NT2/D1 (cell line): ENCODE measurements around the gene SH3RF2.

Source experiments
- SUZ12 ChIP-seq: IDR thresholded peaks from 2 replicates; pipeline ENCODE4 v1.6.1; 2011; ENCODE audit not compliant: insufficient read length, insufficient read depth; ENCODE audit errors: extremely low read depth
- ZNF274 ChIP-seq: IDR thresholded peaks from 2 replicates; pipeline ENCODE4 v1.6.1; 2011; ENCODE audit warnings: mild to moderate bottlenecking, low read depth, low read length

DNA sequence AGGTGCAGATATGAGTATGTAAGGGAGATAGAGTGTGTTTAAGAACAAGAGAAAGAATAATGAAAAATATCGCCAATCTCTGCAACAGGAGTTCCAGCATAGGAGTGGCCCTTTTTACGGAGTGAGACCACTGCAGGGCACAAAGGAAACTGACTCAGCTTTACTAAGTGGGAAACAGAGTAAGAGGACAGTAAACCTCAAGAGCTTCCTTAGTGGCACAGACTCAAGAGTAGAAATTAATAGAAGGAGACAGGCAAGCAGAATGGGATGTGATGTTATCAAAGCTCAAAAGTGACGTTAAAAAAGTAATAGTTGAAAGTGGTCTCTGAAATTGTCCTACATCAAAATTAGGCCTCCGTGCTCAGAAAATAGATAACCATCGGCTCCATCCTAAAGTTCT is 2.1 kb upstream of the SH3RF2 start:
- TF ChIP-seq SUZ12 (no peak), ZNF274 (no peak)
